OCI-M2 (cell line): Measurements from ENCODE around the gene PLCXD1.
"Not testable (repeated sequence)": the region's sequence is repeated elsewhere in the genome, so short reads cannot be mapped to it uniquely, and the experiment has no call there.

ENCODE experiments used
- DNase-seq: peaks from one replicate; lab custom pipeline; 2025; ENCODE audit not compliant: unreplicated experiment; lab: John Stamatoyannopoulos, UW

The PLCXD1 gene

GRCh38 chrX:262381-262909, 18.7 kb upstream of the PLCXD1 start:
- DNase-seq = no peak

DNA sequence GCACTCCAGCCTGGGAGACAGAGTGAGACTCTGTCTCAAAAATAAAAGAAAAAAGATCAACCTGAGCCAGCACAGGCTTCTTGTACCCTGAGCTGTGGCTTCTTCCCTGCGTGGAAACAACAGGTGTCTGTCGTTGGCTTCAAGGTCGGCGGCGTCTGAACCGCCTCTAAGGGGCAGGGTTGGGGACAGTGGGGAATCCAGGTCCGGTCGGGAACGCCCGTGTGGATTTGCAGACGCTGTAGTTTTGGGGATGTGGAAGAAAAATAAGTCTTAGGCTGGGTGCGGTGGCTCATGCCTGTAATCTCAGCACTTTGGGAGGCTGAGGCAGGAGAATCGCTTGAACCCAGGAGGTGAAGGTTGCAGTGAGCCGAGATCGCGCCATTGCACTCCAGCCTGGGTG, 17.2 kb upstream of the PLCXD1 start:
- DNase-seq = not testable (repeated sequence)

GRCh38 chrX:264634-265455, 16.3 kb upstream of the PLCXD1 start:
- DNase-seq = no peak

DNA sequence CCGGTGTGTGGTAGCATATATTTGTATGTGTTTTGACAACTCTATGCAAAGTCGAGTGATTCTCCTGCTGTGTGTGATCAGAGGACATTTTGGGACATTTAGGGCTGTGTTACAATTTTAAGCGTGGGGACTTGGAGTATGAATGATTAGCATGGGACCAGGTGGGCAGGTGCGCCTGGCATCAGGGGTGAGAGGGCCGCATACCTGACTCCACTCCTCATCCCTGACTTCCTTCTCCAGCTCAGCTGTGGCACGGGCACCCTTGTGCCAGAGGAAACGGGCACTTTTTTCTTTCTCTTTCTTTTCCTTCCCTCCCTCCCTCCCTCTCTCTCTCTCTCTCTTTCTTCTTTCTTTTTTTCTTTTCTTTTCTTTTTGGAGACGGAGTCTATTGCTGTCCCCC, 15.7 kb upstream of the PLCXD1 start:
- DNase-seq = no peak

DNA sequence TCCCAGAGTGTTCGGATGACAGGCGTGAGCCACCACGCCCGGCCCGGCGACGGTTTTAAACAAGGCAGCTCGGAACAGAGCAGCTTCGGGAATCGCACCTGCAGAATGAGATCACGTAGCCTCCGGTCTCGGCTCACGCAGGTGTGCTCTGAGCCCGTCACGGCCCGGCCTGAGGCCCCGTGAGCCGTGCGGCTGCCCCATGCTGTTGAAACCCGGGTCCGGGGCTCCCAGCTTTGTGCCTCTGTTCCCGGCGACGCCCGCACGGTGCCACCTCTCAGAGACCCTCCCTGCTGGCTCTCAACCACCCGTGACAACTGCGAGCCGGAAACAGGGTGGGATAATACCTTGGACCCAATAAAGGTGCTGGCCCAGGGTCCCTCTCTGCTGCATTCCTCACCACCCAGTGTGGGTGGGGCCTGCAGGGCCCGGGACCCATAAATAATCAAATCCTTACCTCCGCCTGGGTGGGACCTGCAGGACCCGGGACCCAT, 13.4 kb upstream of the PLCXD1 start:
- DNase-seq = no peak

DNA sequence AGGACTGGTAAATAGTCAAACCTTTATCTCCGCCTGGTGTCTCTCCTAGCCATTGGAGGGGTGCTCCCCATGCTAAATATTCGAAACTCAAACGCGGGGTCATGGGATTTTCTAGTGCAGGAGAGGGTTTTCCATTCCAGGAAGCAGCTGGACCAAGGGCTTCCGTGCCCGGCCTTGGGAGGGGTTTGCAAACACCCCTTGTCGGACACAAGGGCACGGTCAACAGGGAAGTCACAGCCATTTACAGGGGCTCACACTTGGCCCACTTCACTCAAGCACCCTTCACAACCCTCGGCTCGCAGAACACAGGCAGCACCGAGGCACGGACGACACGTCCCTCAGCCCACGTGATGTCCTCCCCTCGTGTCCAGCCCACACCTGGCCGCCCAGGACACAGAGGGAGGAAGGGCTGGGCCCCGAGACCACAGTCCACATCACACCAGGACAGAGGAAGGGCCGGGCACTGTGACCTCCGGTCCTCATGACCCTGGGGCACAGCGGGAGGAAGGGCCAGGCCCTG, 10.3 kb upstream of the PLCXD1 start:
- DNase-seq = no peak

- DNase-seq = no peak
Observed at GRCh38 chrX:274904-275475, 6.2 kb upstream of the PLCXD1 start.

DNA sequence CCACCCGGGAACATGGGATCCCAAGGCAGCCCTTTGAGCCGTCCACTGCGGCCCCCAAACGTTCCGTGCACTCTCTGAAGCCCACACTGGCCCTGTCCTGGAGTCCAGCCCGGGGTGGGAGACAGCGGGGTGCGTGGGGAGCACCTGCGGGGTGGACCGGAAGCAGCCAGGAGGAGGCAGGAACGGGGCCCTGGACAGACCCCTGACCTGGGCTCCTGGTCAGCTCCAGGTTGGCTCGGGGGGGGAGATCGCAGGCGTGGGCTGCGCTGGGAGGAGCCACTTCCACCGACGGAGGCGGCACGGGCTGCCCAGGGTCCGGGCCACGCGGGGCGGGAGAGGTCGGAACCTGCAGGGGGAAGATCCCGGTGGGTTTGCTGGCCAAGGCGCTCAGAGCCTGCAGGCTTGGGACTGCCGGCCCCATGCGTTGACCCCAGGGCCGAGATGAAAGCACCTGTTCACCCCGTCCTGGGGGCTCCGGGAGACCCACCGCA, 5.7 kb upstream of the PLCXD1 start:
- DNase-seq = no peak

DNA sequence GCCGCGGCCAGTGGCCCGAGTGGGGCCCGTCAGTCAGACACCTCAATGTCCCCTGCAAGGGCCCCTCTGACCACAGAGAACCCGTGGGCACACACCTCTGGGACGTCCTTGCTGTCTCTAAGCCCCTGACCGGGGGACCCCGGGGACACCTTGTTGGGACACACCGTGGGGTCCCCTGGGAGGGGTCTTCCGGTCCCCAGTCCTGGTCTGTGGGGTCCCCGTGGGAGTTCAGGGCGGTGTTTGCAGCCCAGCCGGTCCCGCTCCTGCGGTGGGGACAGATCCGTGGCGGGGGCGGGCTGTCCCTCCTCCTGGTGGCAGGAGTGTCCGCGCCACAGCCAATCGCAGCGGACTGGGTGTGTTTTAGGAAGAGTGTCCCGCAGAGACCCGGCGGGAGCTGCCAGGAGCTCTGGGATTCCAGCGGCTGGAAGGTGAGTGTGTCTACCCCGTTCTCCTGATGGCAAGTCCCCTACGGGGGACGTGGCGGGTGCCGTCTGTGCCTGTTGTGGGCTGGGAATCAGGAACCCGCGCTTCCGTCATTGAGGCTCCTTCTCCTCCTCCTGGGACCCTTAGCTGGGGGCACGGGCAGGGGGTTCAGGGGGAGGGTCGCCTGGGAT, 5.1 kb upstream of the PLCXD1 start:
- no peak for DNase-seq

DNA sequence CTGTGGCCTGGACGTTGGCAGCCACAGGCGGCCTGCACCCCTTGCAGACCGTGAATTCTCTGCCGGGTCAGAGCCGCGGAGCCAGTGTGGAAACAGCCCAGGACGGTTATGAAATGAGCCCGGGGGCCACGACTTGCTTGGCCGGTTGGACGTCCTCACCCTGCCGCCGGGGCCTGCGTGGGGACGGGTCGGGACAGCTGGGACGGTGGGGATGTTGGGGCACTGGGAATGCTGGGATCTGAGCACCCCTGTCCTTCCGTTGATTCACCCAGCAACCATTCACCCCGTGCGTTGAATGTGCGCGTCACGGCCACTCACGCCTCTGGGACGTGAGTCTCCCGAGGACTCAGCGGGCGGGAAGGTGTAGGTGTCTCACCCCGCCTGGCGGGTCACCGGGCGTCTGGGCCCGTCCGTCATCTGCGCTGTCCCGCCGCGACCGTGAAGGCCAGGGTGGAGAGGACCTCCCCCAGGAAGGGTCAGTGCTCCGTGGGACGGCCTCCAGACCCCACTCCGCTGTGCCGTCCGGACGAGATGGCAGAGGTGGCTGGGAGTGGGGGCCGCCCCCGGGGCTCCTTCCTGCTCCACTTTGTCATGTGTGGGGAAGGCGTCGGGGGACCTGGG, 4.5 kb upstream of the PLCXD1 start:
- DNase-seq = no peak

GRCh38 chrX:279757-280604, 1.2 kb upstream of the PLCXD1 start:
- DNase-seq = not testable (repeated sequence)

GRCh38 chrX:280722-281121, 459 bp upstream of the PLCXD1 start:
- DNase-seq = not testable (repeated sequence)

DNA sequence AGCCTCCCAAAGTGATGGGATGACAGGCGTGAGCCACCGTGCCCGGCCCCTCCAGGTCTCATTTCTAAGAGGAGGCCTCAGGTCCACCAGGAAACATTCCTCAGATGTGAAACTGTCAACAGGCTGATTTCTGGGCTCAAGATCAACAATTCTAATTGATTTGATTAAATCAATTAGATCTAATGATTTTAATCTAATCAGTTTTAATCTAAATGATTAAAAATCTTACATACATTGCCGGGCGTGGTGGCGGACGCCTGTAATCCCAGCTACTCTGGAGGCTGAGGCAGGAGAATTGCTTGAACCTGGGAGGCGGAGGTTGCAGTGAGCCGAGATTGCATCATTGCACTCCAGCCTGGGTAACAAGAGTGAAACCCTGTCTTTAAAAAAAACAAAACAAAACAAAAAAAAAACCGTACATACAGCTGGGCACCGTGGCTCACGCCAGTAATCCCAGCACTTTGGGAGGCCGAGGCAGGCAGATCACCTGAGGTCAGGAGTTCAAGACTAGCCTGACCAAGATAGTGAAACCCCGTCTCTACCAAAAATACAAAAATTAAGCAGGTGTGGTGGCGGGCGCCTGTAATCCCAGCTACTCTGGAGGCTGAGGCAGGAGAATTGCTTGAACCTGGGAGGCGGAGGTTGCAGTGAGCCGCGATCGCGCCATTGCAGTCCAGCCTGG, 960 bp downstream of the PLCXD1 start:
- DNase-seq = not testable (repeated sequence)

GRCh38 chrX:283115-283845, 2.1 kb downstream of the PLCXD1 start:
- no peak for DNase-seq

GRCh38 chrX:285076-285677, 4.0 kb downstream of the PLCXD1 start:
- DNase-seq = no peak

GRCh38 chrX:287670-288069, 6.5 kb downstream of the PLCXD1 start:
- no peak for DNase-seq

GRCh38 chrX:288561-288991, 7.4 kb downstream of the PLCXD1 start:
- DNase-seq = no peak

DNA sequence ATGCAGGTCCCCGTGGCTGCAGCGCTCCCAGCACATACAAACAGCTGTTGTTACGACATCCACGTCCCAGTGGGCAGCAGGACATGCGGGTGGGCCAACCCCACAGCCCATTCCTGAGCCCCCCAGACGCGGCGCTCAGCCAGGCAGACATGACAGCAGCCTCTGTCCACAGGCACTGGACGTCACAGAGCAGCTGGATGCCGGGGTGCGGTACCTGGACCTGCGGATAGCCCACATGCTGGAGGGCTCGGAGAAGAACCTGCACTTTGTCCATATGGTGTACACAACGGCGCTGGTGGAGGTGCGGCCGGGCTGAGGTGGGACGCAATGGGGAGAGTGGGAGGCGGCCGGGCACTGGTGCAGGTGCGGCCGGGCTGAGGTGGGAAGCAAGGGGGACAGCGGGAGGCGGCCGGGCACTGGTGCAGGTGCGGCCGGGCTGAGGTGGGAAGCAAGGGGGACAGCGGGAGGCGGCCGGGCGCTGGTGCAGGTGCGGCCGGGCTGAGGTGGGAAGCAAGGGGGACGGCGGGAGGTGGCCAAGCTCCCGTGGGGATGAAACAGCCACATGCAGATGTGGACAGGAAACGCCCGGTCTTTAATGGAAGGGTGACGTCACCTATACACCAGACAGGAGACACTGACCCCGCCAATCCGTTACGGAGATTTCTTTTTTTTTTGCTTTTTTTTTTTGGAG, 9.4 kb downstream of the PLCXD1 start:
- DNase-seq = no peak
